H9 (cell line): ENCODE results near the gene KAT8. TPM values are rescaled to one million over a fixed set of nuclear protein-coding genes. Genes with fewer than 3 reads are reported as not detected.

Source experiments
- DNase-seq: peaks from one replicate; pipeline ENCODE4 v3.0.0-alpha.2; 2017
- H2AFZ ChIP-seq: one replicate; pipeline ENCODE4 v1.6.1; 2013; ENCODE audit warnings: mild to moderate bottlenecking, low read length, control low read depth, moderate library complexity
- H2AK5ac ChIP-seq: 2 replicates; pipeline ENCODE4 v1.6.1; 2013; ENCODE audit warnings: low read length, control low read depth, mixed read lengths; ENCODE audit not compliant: insufficient read length
- H2BK120ac ChIP-seq: one replicate; pipeline ENCODE4 v1.6.1; 2013; ENCODE audit warnings: low read depth, mild to moderate bottlenecking, low read length, control low read depth, inconsistent platforms; ENCODE audit not compliant: poor library complexity, severe bottlenecking
- H2BK12ac ChIP-seq: 2 replicates; pipeline ENCODE4 v1.6.1; 2013; ENCODE audit warnings: low read length, control low read depth, mixed read lengths, low read depth; ENCODE audit not compliant: insufficient read length
- H2BK15ac ChIP-seq: 2 replicates; pipeline ENCODE4 v1.6.1; 2013; ENCODE audit warnings: low read depth, low read length, control low read depth
- H2BK20ac ChIP-seq: one replicate; pipeline ENCODE4 v1.6.1; 2013; ENCODE audit warnings: low read depth, mild to moderate bottlenecking, low read length, control low read depth, inconsistent platforms; ENCODE audit not compliant: poor library complexity, severe bottlenecking
- H2BK5ac ChIP-seq: 2 replicates; pipeline ENCODE4 v1.6.1; 2013; ENCODE audit warnings: low read length, control low read depth, mixed read lengths; ENCODE audit not compliant: insufficient read length
- H3K14ac ChIP-seq: 2 replicates; pipeline ENCODE4 v1.6.1; 2013; ENCODE audit warnings: low read length, control low read depth; ENCODE audit not compliant: insufficient read depth
- H3K18ac ChIP-seq: 2 replicates; pipeline ENCODE4 v1.6.1; 2013; ENCODE audit warnings: low read depth, mild to moderate bottlenecking, mixed read lengths, low read length, control low read depth; ENCODE audit not compliant: insufficient read length
- H3K23ac ChIP-seq: 2 replicates; pipeline ENCODE4 v1.6.1; 2013; ENCODE audit warnings: low read length, control low read depth, mixed read lengths, low read depth; ENCODE audit not compliant: insufficient read length
- H3K23me2 ChIP-seq: 2 replicates; pipeline ENCODE4 v1.6.1; 2013; ENCODE audit warnings: low read depth, mild to moderate bottlenecking, mixed read lengths, low read length, control low read depth; ENCODE audit not compliant: insufficient read length, poor library complexity, severe bottlenecking
- H3K27ac ChIP-seq: 2 replicates; pipeline ENCODE4 v1.5.1; 2013; ENCODE audit warnings: low read length, control low read depth, mixed read lengths, low read depth; ENCODE audit not compliant: insufficient read length
- H3K27me3 ChIP-seq: 2 replicates; pipeline ENCODE4 v1.6.1; 2013; ENCODE audit warnings: low read length, control low read depth, inconsistent platforms; ENCODE audit not compliant: insufficient read depth
- H3K4ac ChIP-seq: 2 replicates; pipeline ENCODE4 v1.6.1; 2013; ENCODE audit warnings: low read depth, mild to moderate bottlenecking, control low read depth, inconsistent platforms, low read length, moderate library complexity
- H3K4me1 ChIP-seq: 2 replicates; pipeline ENCODE4 v1.6.1; 2013; ENCODE audit warnings: low read length, control low read depth, inconsistent platforms; ENCODE audit not compliant: insufficient read depth
- H3K4me2 ChIP-seq: 2 replicates; pipeline ENCODE4 v1.6.1; 2013; ENCODE audit warnings: low read length, control low read depth, mixed read lengths; ENCODE audit not compliant: insufficient read length, insufficient read depth
- H3K56ac ChIP-seq: 2 replicates; pipeline ENCODE4 v1.6.1; 2013; ENCODE audit warnings: low read depth, mild to moderate bottlenecking, mixed read lengths, low read length, control low read depth; ENCODE audit not compliant: insufficient read length
- H3K79me1 ChIP-seq: 2 replicates; pipeline ENCODE4 v1.6.1; 2013; ENCODE audit warnings: low read depth, mild to moderate bottlenecking, moderate library complexity, low read length, control low read depth, inconsistent platforms; ENCODE audit not compliant: insufficient read depth, poor library complexity, severe bottlenecking
- H3K79me2 ChIP-seq: 2 replicates; pipeline ENCODE4 v1.6.1; 2013; ENCODE audit warnings: low read length, control low read depth, inconsistent platforms; ENCODE audit not compliant: insufficient read depth
- H3K9ac ChIP-seq: 2 replicates; pipeline ENCODE4 v1.6.1; 2013; ENCODE audit warnings: low read length, control low read depth, mixed read lengths; ENCODE audit not compliant: insufficient read length; ENCODE audit errors: extremely low read depth
- H3K9me3 ChIP-seq: one replicate; pipeline ENCODE4 v1.6.1; 2013; ENCODE audit warnings: low read depth, low read length, inconsistent platforms; ENCODE audit not compliant: control insufficient read depth
- H3T11ph ChIP-seq: one replicate; pipeline ENCODE4 v1.6.1; 2013; ENCODE audit warnings: mild to moderate bottlenecking, low read length, control low read depth, inconsistent platforms
- H4K20me1 ChIP-seq: one replicate; pipeline ENCODE4 v1.6.1; 2013; ENCODE audit not compliant: control insufficient read depth, insufficient read length, insufficient read depth
- H4K5ac ChIP-seq: 2 replicates; pipeline ENCODE4 v1.6.1; 2013; ENCODE audit warnings: low read depth, mild to moderate bottlenecking, mixed read lengths, low read length, control low read depth; ENCODE audit not compliant: insufficient read length
- H4K8ac ChIP-seq: replicated peaks from 2 replicates; pipeline ENCODE4 v1.6.1; 2013; ENCODE audit warnings: low read length, control low read depth, mixed read lengths, low read depth; ENCODE audit not compliant: insufficient read length
- H4K91ac ChIP-seq: 2 replicates; pipeline ENCODE4 v1.6.1; 2013; ENCODE audit warnings: low read depth, mild to moderate bottlenecking, moderate library complexity, mixed read lengths, low read length, control low read depth; ENCODE audit not compliant: insufficient read length
- H3K27ac Mint-ChIP-seq, 3 experiments: 2 replicates in 2 of 3; 3 replicates in 1 of 3; pipeline ENCODE4 v1.8.0; 2020 to 2021; ENCODE audit warnings: mixed read lengths in 3 of 3, mild to moderate bottlenecking in 1 of 3, moderate library complexity in 1 of 3
- H3K27me3 Mint-ChIP-seq: 2 replicates; pipeline ENCODE4 v1.8.0; 2021; ENCODE audit warnings: low read depth, mild to moderate bottlenecking, moderate library complexity, mixed read lengths
- H3K36me3 Mint-ChIP-seq, 3 experiments: 2 replicates in 2 of 3; 3 replicates in 1 of 3; pipeline ENCODE4 v1.8.0; 2020 to 2021; ENCODE audit warnings: low read depth in 3 of 3, mixed read lengths in 3 of 3; ENCODE audit not compliant: insufficient read depth in 1 of 3
- H3K4me1 Mint-ChIP-seq, 2 experiments: 2 replicates each; pipeline ENCODE4 v1.8.0; 2020; ENCODE audit warnings: mixed read lengths in 2 of 2
- H3K4me3 Mint-ChIP-seq, 2 experiments: 2 replicates in 1 of 2; 3 replicates in 1 of 2; pipeline ENCODE4 v1.8.0; 2020 to 2021; ENCODE audit warnings: mild to moderate bottlenecking in 2 of 2, mixed read lengths in 2 of 2, moderate library complexity in 1 of 2
- H3K9me3 Mint-ChIP-seq, 2 experiments: 2 replicates in 1 of 2; 3 replicates in 1 of 2; pipeline ENCODE4 v1.8.0; 2020; ENCODE audit warnings: mild to moderate bottlenecking in 2 of 2, mixed read lengths in 2 of 2, moderate library complexity in 1 of 2
- WGBS: extraction: QIAGEN DNeasy Blood & Tissue Kit; methylation state at CpG from one replicate; pipeline ENCODE4 v1.1.7; 2013; ENCODE audit warnings: missing lambda C conversion rate, low lambda C conversion rate, mixed read lengths; ENCODE audit not compliant: insufficient read length; ENCODE audit errors: extremely low coverage; 5-methylcytosine and 5-hydroxymethylcytosine counted together
- total RNA-seq: library from RNA; stranded (reverse); gene quantifications from 2 replicates; pipeline ENCODE4 v1.2.1, GENCODE V29; 2021
- TF ChIP-seq, protein P1 (sequence below): fragments of 200-600 bp; sonication (generic); conservative IDR thresholded peaks from 3 replicates; pipeline ENCODE4 v1.8.0; 2021; ENCODE audit warnings: antibody characterized with exemption, mild to moderate bottlenecking

The KAT8 gene
- total RNA-seq, 1 experiment from 2014 or later: 52.1 TPM

DNA sequence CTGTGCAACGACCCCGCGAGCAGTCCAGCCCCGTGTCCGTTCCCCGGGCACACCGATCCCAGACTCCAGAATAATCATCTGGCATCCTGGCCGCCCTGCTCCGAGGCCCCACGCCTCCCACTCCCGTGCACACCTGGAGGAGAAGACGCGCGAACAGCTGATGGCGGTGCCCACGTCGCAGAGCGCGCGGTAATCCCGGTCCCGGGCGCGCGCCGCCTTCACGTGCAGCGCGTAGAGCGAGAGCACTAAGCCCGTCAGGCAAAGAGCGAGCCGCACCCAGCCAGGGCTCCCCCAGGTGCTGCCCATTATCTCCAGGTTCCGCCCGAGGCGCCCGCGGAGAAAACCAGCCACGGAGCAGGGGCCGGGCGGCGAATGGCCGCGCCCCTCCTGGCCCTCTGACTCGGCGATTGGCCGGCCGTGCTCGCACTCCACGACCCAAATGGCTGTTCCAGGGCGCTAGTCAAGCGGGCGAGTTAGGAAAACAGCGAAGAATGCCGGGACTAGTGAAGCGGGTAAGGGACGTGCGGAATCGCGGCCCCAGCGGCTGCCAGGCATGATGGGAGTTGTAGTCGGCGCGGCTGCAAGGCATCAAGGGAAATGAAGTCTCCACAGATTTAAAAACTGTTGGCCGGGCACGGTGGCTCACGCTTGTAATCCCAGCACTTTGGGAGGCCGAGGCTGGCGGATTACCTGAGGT, 22.9 kb upstream of the KAT8 start, which contains the start of gene VKORC1:
Gene VKORC1, minus strand, starts transcription at position 374 of the 697 bp plus-strand sequence. Its CDS starts 68 bp downstream, at position 306.
- Histone ChIP-seq H2BK120ac (no peak within 1 kb of the TSS), H3K4me2 (peak within 1 kb of the TSS; percentile 80), H3K4ac (no peak within 1 kb of the TSS), H3K79me1 (peaks cover 2% of the 10 kb centered on the region), H3K27me3 (no peaks in the 10 kb centered on the region), H2BK15ac (no peak within 1 kb of the TSS), H3K14ac (peak within 1 kb of the TSS; percentile 32), H4K8ac (no peak within 1 kb of the TSS), H2BK20ac (no peak within 1 kb of the TSS), H4K91ac (no peak within 1 kb of the TSS), H3K23ac (no peak within 1 kb of the TSS), H2AFZ (peak within 1 kb of the TSS; percentile 66), H2BK5ac (no peak within 1 kb of the TSS), H4K20me1 (peaks cover 3% of the 10 kb centered on the region), H3K18ac (no peak within 1 kb of the TSS), H3K9ac (peak within 1 kb of the TSS; percentile 76), H3K23me2 (peaks cover 11% of the 10 kb centered on the region), H3K9me3 (no peaks in the 10 kb centered on the region), H3K79me2 (peaks cover 2% of the 10 kb centered on the region; the same call in 1 of the 2 replicates), H2AK5ac (no peak within 1 kb of the TSS), H2BK12ac (no peak within 1 kb of the TSS), H3T11ph (no peak within 1 kb of the TSS), H3K4me1 (peaks cover 2% of the 10 kb centered on the region; the same call in 1 of the 2 replicates), H3K27ac (no peak within 1 kb of the TSS), H3K56ac (no peak within 1 kb of the TSS), H4K5ac (no peak within 1 kb of the TSS)
- TF ChIP-seq, protein P1, sequence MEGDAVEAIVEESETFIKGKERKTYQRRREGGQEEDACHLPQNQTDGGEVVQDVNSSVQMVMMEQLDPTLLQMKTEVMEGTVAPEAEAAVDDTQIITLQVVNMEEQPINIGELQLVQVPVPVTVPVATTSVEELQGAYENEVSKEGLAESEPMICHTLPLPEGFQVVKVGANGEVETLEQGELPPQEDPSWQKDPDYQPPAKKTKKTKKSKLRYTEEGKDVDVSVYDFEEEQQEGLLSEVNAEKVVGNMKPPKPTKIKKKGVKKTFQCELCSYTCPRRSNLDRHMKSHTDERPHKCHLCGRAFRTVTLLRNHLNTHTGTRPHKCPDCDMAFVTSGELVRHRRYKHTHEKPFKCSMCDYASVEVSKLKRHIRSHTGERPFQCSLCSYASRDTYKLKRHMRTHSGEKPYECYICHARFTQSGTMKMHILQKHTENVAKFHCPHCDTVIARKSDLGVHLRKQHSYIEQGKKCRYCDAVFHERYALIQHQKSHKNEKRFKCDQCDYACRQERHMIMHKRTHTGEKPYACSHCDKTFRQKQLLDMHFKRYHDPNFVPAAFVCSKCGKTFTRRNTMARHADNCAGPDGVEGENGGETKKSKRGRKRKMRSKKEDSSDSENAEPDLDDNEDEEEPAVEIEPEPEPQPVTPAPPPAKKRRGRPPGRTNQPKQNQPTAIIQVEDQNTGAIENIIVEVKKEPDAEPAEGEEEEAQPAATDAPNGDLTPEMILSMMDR: no peak
- H3K4me1 Mint-ChIP-seq: peaks cover 9 to 15% of the 10 kb centered on the region in 2 experiments
- H3K36me3 Mint-ChIP-seq: peaks cover 5 to 21% (median 20%) of the 10 kb centered on the region in 3 experiments; a peak in 6 of 7 replicates
- peaks cover 2% of the 10 kb centered on the region for H3K27me3 Mint-ChIP-seq
- no peaks in the 10 kb centered on the region; a peak in 1 of 5 replicates for H3K9me3 Mint-ChIP-seq
- peak within 1 kb of the TSS; percentile 44 to 94 (median 94); a peak in 6 of 7 replicates for H3K27ac Mint-ChIP-seq
- peak; percentile 98 for DNase-seq
- H3K4me3 Mint-ChIP-seq: peak within 1 kb of the TSS; percentile 92 to 99
- no CpG with 5 or more reads among the region's 69 CpGs for WGBS
